Panc1 (cell line): ENCODE results near the gene LRIG2. TPM values are rescaled to one million over a fixed set of nuclear protein-coding genes. Genes with fewer than 3 reads are reported as not detected.

Source experiments
- ATAC-seq: fragments of 200-7000 bp; cut with Tn5 transposase; 2 replicates; pipeline ENCODE4 v1.9.1; 2020; ENCODE audit warnings: mild to moderate bottlenecking, moderate library complexity
- BruUV-seq: library from RNA; stranded (reverse); fragments of 400-500 nt; replicated peaks from 2 replicates; lab custom pipeline; 2021; lab: Mats Ljungman, UMichigan
- CTCF ChIA-PET: fragments of 300-600 bp; sonication (Branson Sonifier 250); formaldehyde crosslinking; loops from one replicate; lab custom pipeline; 2022; ENCODE audit warnings: antibody characterized with exemption; lab: Charles Lee
- POLR2A ChIA-PET: fragments of 300-600 bp; sonication (Branson Sonifier 250); formaldehyde crosslinking; loops from one replicate; lab custom pipeline; 2022; ENCODE audit warnings: antibody characterized with exemption; lab: Charles Lee
- DNase-seq: peaks from one replicate; pipeline ENCODE4 v3.0.0-alpha.2; 2010; ENCODE audit warnings: low read depth, low spot score
- H3K27ac ChIP-seq: 2 replicates; pipeline ENCODE4 v1.5.1; 2011; ENCODE audit warnings: mild to moderate bottlenecking, low read length, inconsistent platforms
- H3K27me3 ChIP-seq: fragments of 200-500 bp; sonication (Bioruptor generic); 2 replicates; pipeline ENCODE4 v1.6.0; 2014; ENCODE audit warnings: low read length, inconsistent platforms; ENCODE audit not compliant: control insufficient read depth, insufficient read depth
- H3K36me3 ChIP-seq: fragments of 200-500 bp; sonication (Bioruptor generic); 2 replicates; pipeline ENCODE4 v1.5.1; 2014; ENCODE audit warnings: inconsistent platforms, mild to moderate bottlenecking, low read length, moderate library complexity; ENCODE audit not compliant: control insufficient read depth, insufficient read depth
- H3K4me1 ChIP-seq: 2 replicates; pipeline ENCODE4 v1.5.1; 2011; ENCODE audit warnings: inconsistent platforms, mild to moderate bottlenecking, low read length, moderate library complexity; ENCODE audit not compliant: control insufficient read depth, insufficient read depth
- H3K4me3 ChIP-seq, 2 experiments: 2 replicates each; pipeline ENCODE4 v1.5.1; 2011 to 2012; ENCODE audit warnings: low read depth in 2 of 2, low read length in 2 of 2, mild to moderate bottlenecking in 2 of 2, inconsistent platforms in 1 of 2, moderate library complexity in 1 of 2
- H3K9me3 ChIP-seq: fragments of 200-500 bp; sonication (Bioruptor generic); 2 replicates; pipeline ENCODE4 v1.5.1; 2014; ENCODE audit warnings: low read depth, mild to moderate bottlenecking, inconsistent platforms, low read length, moderate library complexity; ENCODE audit not compliant: control insufficient read depth, insufficient read depth
- POLR2AphosphoS5 ChIP-seq: IDR thresholded peaks from 2 replicates; pipeline ENCODE4 v1.6.1; 2012; ENCODE audit warnings: mild to moderate bottlenecking, low read depth, low read length, moderate library complexity
- SIN3A ChIP-seq: IDR thresholded peaks from 2 replicates; pipeline ENCODE4 v1.6.1; 2012; ENCODE audit warnings: low read depth, mild to moderate bottlenecking, low read length, moderate library complexity, borderline replicate concordance; ENCODE audit not compliant: insufficient read depth
- TCF7L2 ChIP-seq: IDR thresholded peaks from 2 replicates; pipeline ENCODE4 v1.6.1; 2011; ENCODE audit warnings: mild to moderate bottlenecking, low read depth, low read length, inconsistent platforms
- in situ Hi-C: cut with HindIII; loops from 2 replicates; pipeline ENCODE4 v1.10.0; 2016; ENCODE audit warnings: low sequenced_read_pairs, low pct_unique_long_range_greater_than_20kb
- intact Hi-C: fragments of 100-400 bp; cut with micrococcal nuclease; formaldehyde crosslinking; loops from one replicate; pipeline ENCODE4 v1.10.0; 2022; ENCODE audit not compliant: unreplicated experiment
- total RNA-seq: library from RNA; stranded (reverse); gene quantifications from one replicate; pipeline ENCODE4 v1.2.1, GENCODE V29; 2021; ENCODE audit not compliant: unreplicated experiment
- TF ChIP-seq, protein P1 (sequence below), 2 experiments: IDR thresholded peaks; 2 replicates each; pipeline ENCODE4 v1.6.1; 2011 to 2012; ENCODE audit warnings: low read depth in 2 of 2, control low read depth in 1 of 2, low read length in 1 of 2, mild to moderate bottlenecking in 1 of 2, moderate library complexity in 1 of 2; ENCODE audit not compliant: insufficient read depth in 1 of 2
- TF ChIP-seq, protein P2 (sequence below): fragments of 450-650 bp; IDR thresholded peaks from 2 replicates; pipeline ENCODE4 v1.5.1; 2017; ENCODE audit warnings: mild to moderate bottlenecking

LRIG2 gene
- total RNA-seq, 1 experiment from 2014 or later = 8.9 TPM

DNA sequence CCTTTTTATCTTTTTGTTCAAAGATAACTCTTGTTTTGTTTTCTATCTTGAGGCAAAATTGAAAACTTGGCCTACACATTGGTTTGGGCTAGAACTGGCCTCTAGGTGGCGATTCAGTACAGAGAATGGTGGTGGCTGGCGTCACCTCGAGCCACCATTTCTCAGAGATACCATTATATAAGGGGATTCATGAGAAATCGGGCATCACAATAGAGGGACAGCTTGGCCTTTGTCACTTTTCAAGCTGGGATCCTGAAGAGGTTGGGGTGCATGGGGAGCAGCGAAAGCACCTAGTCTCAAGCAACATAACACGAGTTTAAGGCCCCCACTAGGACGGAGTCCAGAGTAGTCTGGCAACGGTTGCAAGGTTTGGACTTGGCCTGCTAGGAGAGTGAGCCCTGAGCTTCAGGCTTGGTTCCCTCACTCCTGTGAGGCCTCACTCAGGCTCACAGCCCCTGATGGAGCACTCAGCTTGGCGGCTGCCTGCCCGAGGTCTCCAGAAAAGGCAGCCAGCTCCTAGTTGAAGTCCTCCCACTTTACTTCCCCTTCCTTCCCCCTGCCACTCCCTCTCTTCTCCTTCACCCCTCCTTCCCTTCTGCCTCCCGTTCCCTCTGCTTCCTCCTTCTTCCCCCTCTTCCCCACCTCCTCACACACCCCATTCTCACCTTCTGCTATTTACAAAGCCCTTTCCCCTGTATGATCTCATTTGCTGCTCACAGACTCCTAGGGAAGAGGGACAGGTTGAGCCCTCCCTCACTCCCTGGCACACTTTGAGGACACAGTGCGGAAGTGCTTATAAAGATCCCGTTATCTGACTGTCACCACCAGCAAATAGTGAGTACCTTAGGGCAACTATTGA is 67.8 kb downstream of the LRIG2 start:
- no TSS peak for BruUV-seq
- ChIA-PET POLR2A (no interaction called here), CTCF (no interaction called here)
- Histone ChIP-seq H3K4me3 (no peak overlapping the region), H3K27ac (no peak overlapping the region), H3K9me3 (no peaks in the 10 kb centered on the region), H3K36me3 (no peaks in the 10 kb centered on the region), H3K27me3 (no peaks in the 10 kb centered on the region), H3K4me1 (no peaks in the 10 kb centered on the region)
- ATAC-seq (peak; percentile 96), DNase-seq (peak; percentile 39)
- TF ChIP-seq, protein P1, sequence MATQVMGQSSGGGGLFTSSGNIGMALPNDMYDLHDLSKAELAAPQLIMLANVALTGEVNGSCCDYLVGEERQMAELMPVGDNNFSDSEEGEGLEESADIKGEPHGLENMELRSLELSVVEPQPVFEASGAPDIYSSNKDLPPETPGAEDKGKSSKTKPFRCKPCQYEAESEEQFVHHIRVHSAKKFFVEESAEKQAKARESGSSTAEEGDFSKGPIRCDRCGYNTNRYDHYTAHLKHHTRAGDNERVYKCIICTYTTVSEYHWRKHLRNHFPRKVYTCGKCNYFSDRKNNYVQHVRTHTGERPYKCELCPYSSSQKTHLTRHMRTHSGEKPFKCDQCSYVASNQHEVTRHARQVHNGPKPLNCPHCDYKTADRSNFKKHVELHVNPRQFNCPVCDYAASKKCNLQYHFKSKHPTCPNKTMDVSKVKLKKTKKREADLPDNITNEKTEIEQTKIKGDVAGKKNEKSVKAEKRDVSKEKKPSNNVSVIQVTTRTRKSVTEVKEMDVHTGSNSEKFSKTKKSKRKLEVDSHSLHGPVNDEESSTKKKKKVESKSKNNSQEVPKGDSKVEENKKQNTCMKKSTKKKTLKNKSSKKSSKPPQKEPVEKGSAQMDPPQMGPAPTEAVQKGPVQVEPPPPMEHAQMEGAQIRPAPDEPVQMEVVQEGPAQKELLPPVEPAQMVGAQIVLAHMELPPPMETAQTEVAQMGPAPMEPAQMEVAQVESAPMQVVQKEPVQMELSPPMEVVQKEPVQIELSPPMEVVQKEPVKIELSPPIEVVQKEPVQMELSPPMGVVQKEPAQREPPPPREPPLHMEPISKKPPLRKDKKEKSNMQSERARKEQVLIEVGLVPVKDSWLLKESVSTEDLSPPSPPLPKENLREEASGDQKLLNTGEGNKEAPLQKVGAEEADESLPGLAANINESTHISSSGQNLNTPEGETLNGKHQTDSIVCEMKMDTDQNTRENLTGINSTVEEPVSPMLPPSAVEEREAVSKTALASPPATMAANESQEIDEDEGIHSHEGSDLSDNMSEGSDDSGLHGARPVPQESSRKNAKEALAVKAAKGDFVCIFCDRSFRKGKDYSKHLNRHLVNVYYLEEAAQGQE (IDR thresholded peaks at IDR 0.05; ENCODE audit: insufficient read depth in 1 of 2, low read depth in 2 of 2, low read length in 1 of 2) = no peak
- TF ChIP-seq, protein P2, sequence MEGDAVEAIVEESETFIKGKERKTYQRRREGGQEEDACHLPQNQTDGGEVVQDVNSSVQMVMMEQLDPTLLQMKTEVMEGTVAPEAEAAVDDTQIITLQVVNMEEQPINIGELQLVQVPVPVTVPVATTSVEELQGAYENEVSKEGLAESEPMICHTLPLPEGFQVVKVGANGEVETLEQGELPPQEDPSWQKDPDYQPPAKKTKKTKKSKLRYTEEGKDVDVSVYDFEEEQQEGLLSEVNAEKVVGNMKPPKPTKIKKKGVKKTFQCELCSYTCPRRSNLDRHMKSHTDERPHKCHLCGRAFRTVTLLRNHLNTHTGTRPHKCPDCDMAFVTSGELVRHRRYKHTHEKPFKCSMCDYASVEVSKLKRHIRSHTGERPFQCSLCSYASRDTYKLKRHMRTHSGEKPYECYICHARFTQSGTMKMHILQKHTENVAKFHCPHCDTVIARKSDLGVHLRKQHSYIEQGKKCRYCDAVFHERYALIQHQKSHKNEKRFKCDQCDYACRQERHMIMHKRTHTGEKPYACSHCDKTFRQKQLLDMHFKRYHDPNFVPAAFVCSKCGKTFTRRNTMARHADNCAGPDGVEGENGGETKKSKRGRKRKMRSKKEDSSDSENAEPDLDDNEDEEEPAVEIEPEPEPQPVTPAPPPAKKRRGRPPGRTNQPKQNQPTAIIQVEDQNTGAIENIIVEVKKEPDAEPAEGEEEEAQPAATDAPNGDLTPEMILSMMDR = peak; percentile 77
- TF ChIP-seq SIN3A (no peak), TCF7L2 (no peak), POLR2AphosphoS5 (no peak)
- in situ Hi-C loops = no loop called here
- intact Hi-C loops = loop anchor here (2.0 to 5.0 kb wide), 2 partner anchors 311 to 536 kb away; no protein-coding TSS in a partner anchor

DNA sequence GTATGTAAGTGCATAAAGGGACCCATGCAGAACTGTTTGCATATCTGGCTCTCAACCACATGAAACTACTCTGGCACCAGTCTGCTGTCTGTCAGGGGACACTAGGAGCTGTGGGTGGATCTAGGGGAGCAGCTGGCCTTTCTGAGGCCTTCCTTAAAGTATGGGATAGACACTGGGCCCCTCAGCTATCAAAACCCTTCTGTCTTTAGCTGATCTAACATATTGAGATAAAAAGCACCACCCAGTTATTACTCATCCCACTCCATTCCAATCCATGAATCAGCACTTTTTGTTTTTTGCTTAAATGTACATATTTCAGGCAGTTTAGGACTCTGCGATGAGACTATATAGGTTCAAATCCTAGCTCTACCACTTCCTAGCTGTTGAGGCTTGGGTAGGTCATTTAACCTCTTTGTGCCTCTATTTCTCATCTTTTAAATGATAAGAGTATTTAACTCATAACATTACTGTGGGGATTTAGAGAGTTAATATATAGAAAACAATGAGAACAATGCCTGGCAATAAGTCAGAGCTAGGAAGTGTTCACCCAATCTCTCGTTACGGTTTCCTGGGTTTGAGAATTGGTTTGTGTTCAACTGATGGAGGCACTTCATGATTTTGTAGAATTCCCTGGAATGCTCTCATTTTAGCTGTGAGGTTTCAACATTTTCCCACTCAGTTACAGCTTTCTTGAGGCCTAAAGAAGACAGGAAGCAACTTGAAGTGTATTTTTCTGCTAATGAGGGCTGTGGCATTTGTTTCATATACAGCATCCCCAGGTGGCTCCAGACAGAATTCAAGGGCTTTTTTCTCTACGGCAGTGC is 68.9 kb downstream of the LRIG2 start:
- H3K4me1 ChIP-seq = no peaks in the 10 kb centered on the region
- intact Hi-C loops (loop anchor here (2.0 to 5.0 kb wide), 2 partner anchors 310 to 535 kb away; no protein-coding TSS in a partner anchor), in situ Hi-C loops (no loop called here)
- no TSS peak for BruUV-seq
- TF ChIP-seq, protein P1 (IDR thresholded peaks at IDR 0.05; ENCODE audit: insufficient read depth in 1 of 2, low read depth in 2 of 2, low read length in 1 of 2) = no peak
- TF ChIP-seq SIN3A = no peak
- TF ChIP-seq, protein P2 = no peak
- TF ChIP-seq POLR2AphosphoS5 = no peak
- TF ChIP-seq TCF7L2 = no peak
- H3K9me3 ChIP-seq = no peaks in the 10 kb centered on the region
- no peak overlapping the region for H3K4me3 ChIP-seq
- H3K27ac ChIP-seq = no peak overlapping the region
- CTCF ChIA-PET = interaction anchor here (0.6 kb wide), 1 partner anchor 84 kb away, joined by 3 read pairs; no protein-coding TSS in a partner anchor
- POLR2A ChIA-PET = no interaction called here
- no peak for DNase-seq
- H3K27me3 ChIP-seq = no peaks in the 10 kb centered on the region
- no peak for ATAC-seq
- no peaks in the 10 kb centered on the region for H3K36me3 ChIP-seq
